GM12878 (cell line): Measurements from ENCODE around the gene C9. TPM values are rescaled to one million over a fixed set of nuclear protein-coding genes. Genes with fewer than 3 reads are reported as not detected.

Experiments
- ATAC-seq: fragments of 200-7000 bp; cut with Tn5 transposase; 3 replicates; pipeline ENCODE4 v1.9.1; 2020; ENCODE audit warnings: mild to moderate bottlenecking, moderate library complexity
- BruUV-seq: library from RNA; stranded (reverse); fragments of 400-500 nt; replicated peaks from 2 replicates; lab custom pipeline; 2021; lab: Mats Ljungman, UMichigan
- CTCF ChIA-PET: fragments of 300-600 bp; sonication (Branson Sonifier 250); formaldehyde crosslinking; extraction: SDS; loops from one replicate; lab custom pipeline; 2021; ENCODE audit warnings: inconsistent platforms; lab: Yijun Ruan, JAX
- POLR2A ChIA-PET: fragments of 350-600 bp; formaldehyde crosslinking; extraction: SDS; loops from one replicate; lab custom pipeline; 2021; ENCODE audit warnings: inconsistent platforms; lab: Charles Lee
- RAD21 ChIA-PET: fragments of 300-600 bp; sonication (Branson Sonifier 250); formaldehyde crosslinking; loops from one replicate; lab custom pipeline; 2023; ENCODE audit warnings: antibody characterized with exemption; ENCODE audit not compliant: unreplicated experiment; lab: Charles Lee
- SMC1A ChIA-PET: fragments of 300-600 bp; sonication (Branson Sonifier 250); formaldehyde crosslinking; loops from one replicate; lab custom pipeline; 2023; ENCODE audit not compliant: unreplicated experiment, uncharacterized antibody; lab: Charles Lee
- DNase-seq: peaks from one replicate; pipeline ENCODE4 v3.0.0-alpha.2; 2011; ENCODE audit warnings: low read depth, low spot score
- FAIRE-seq: peaks from 3 replicates; lab custom pipeline; 2011; peaks lifted over from hg19 to GRCh38; lab: Jason Lieb, UNC
- H2AFZ ChIP-seq: 2 replicates; pipeline ENCODE4 v1.6.0; 2011; ENCODE audit warnings: low read depth, low read length, control low read depth; ENCODE audit not compliant: control insufficient read depth
- H3K27ac ChIP-seq: 2 replicates; pipeline ENCODE4 v1.5.1; 2011; ENCODE audit warnings: control low read depth; ENCODE audit not compliant: control insufficient read depth, insufficient read depth
- H3K27me3 ChIP-seq, 2 experiments: replicated peaks in 1 of 2; 2 replicates each; pipeline versions ENCODE4 v1.6.0 to v1.6.1; 2011; ENCODE audit warnings: low read length in 1 of 2; ENCODE audit not compliant: control insufficient read depth in 2 of 2, insufficient read depth in 2 of 2
- H3K36me3 ChIP-seq, 2 experiments: 2 replicates each; pipeline ENCODE4 v1.5.1; 2011; ENCODE audit warnings: low read length in 1 of 2; ENCODE audit not compliant: control insufficient read depth in 2 of 2, insufficient read depth in 2 of 2
- H3K4me1 ChIP-seq: 2 replicates; pipeline ENCODE4 v1.6.1; 2011; ENCODE audit warnings: mild to moderate bottlenecking, low read length, moderate library complexity, mixed read lengths; ENCODE audit not compliant: control insufficient read depth, insufficient read depth
- H3K4me2 ChIP-seq: 2 replicates; pipeline ENCODE4 v1.6.0; 2011; ENCODE audit warnings: control low read depth; ENCODE audit not compliant: control insufficient read depth, insufficient read depth
- H3K4me3 ChIP-seq: fragments of 200-600 bp; sonication (generic); 2 replicates; pipeline ENCODE4 v1.5.1; 2016
- H3K79me2 ChIP-seq: 2 replicates; pipeline ENCODE4 v1.6.0; 2011; ENCODE audit warnings: low read length; ENCODE audit not compliant: control insufficient read depth, insufficient read depth
- H3K9ac ChIP-seq: 2 replicates; pipeline ENCODE4 v1.8.0; 2011; ENCODE audit warnings: low read length, control low read depth, mixed read lengths; ENCODE audit not compliant: control insufficient read depth, insufficient read depth
- H3K9me3 ChIP-seq: replicated peaks from 3 replicates; pipeline ENCODE4 v1.5.1; 2011; ENCODE audit warnings: mild to moderate bottlenecking, low read length; ENCODE audit not compliant: control insufficient read depth, insufficient read depth
- H4K20me1 ChIP-seq: 2 replicates; pipeline ENCODE4 v1.6.0; 2011; ENCODE audit not compliant: control insufficient read depth, insufficient read depth
- EZH2 ChIP-seq: IDR thresholded peaks from 2 replicates; pipeline ENCODE4 v1.6.1; 2012; ENCODE audit warnings: low read depth, mild to moderate bottlenecking, control low read depth, inconsistent platforms, low read length, borderline replicate concordance; ENCODE audit not compliant: control insufficient read depth
- HSF1 ChIP-seq: fragments of 150-350 bp; IDR thresholded peaks from 2 replicates; pipeline ENCODE4 v1.6.1; 2014; ENCODE audit warnings: mild to moderate bottlenecking, low read depth, low read length
- IKZF1 ChIP-seq: fragments of 450-650 bp; conservative IDR thresholded peaks from 2 replicates; pipeline ENCODE4 v1.6.1; 2017; ENCODE audit warnings: antibody characterized with exemption, mild to moderate bottlenecking
- LARP7 ChIP-seq: fragments of 450-650 bp; IDR thresholded peaks from 2 replicates; pipeline ENCODE4 v1.6.1; 2017; ENCODE audit warnings: mild to moderate bottlenecking
- PKNOX1 ChIP-seq: fragments of 450-650 bp; IDR thresholded peaks from 2 replicates; pipeline ENCODE4 v1.6.1; 2016; ENCODE audit warnings: mild to moderate bottlenecking
- POU2F2 ChIP-seq: IDR thresholded peaks from 3 replicates; pipeline ENCODE4 v1.6.1; 2011; ENCODE audit warnings: low read depth, mild to moderate bottlenecking, low read length, borderline replicate concordance
- SMAD5 ChIP-seq: IDR thresholded peaks from 2 replicates; pipeline ENCODE4 v1.6.1; 2016; ENCODE audit warnings: antibody characterized with exemption, low read depth
- STAT1 ChIP-seq: fragments of 450-650 bp; conservative IDR thresholded peaks from 2 replicates; pipeline ENCODE4 v1.6.1; 2014; ENCODE audit warnings: antibody characterized with exemption, mild to moderate bottlenecking
- TAF1 ChIP-seq: IDR thresholded peaks from 2 replicates; pipeline ENCODE4 v1.6.1; 2011; ENCODE audit warnings: mild to moderate bottlenecking, low read depth, low read length, borderline replicate concordance
- YBX1 ChIP-seq: fragments of 450-650 bp; IDR thresholded peaks from 2 replicates; pipeline ENCODE4 v1.6.1; 2016; ENCODE audit warnings: antibody characterized with exemption
- YY1 ChIP-seq: IDR thresholded peaks from 2 replicates; pipeline ENCODE4 v1.6.1; 2011; ENCODE audit warnings: low read depth, mild to moderate bottlenecking, low read length
- ZBED1 ChIP-seq: IDR thresholded peaks from 2 replicates; pipeline ENCODE4 v1.6.1; 2016; ENCODE audit warnings: borderline replicate concordance
- ZNF622 ChIP-seq: fragments of 450-650 bp; IDR thresholded peaks from 2 replicates; pipeline ENCODE4 v1.6.1; 2017; ENCODE audit warnings: mild to moderate bottlenecking, inconsistent platforms
- in situ Hi-C: fragments of 300-500 bp; cut with MboI; formaldehyde crosslinking; loops from 9 replicates; pipeline ENCODE4 v1.14.3; 2018; ENCODE audit warnings: mixed read lengths
- intact Hi-C: fragments of 100-400 bp; cut with micrococcal nuclease; formaldehyde crosslinking; loops from one replicate; pipeline ENCODE4 v1.14.2; 2022; ENCODE audit not compliant: unreplicated experiment
- polyA plus RNA-seq, 11 experiments: library from polyadenylated mRNA; depleted of rRNA in 4 of 11; unstranded in 6 of 11; stranded (reverse) in 5 of 11; fragments of >200 nt; fragmentation: Nextera tagmentation in 4 of 11; fragmentation: Illumina TruSeq in 1 of 11; extraction: Ambion mirVana in 4 of 11; extraction: Trizol in 1 of 11; gene quantifications; 1 replicate in 1 of 11; 2 replicates in 10 of 11; pipeline versions ENCODE4 v1.2.1 to v1.2.3, GENCODE V29; 2011 to 2016; ENCODE audit warnings: inconsistent platforms in 2 of 11, missing spikeins in 2 of 11, low read depth in 1 of 11
- total RNA-seq, 4 experiments: library from RNA; depleted of rRNA in 3 of 4; stranded (reverse); fragments of >200 nt in 3 of 4; fragmentation: Illumina TruSeq in 1 of 4; extraction: Trizol in 1 of 4; gene quantifications; 2 replicates each; pipeline versions ENCODE4 v1.2.1 to v1.2.3, GENCODE V29; 2013 to 2021
- TF ChIP-seq, protein P1 (sequence below): IDR thresholded peaks from 2 replicates; pipeline ENCODE4 v1.6.1; 2011; ENCODE audit warnings: borderline replicate concordance, low read depth, mild to moderate bottlenecking, moderate library complexity, mixed read lengths, low read length; ENCODE audit not compliant: insufficient read depth; ENCODE audit errors: extremely low read length

The C9 gene
- total and polyA plus RNA-seq, 10 of the 15 experiments (the other 5 are each of a cell fraction or from before 2014, with no cell fraction given) = 0.54 TPM; not detected in 9

GRCh38 chr5:39254671-39255070 lies 109.6 kb downstream of the C9 start:
- H2AFZ ChIP-seq = no peak overlapping the region
- in situ Hi-C loops (no loop called here), intact Hi-C loops (no loop called here)
- no TSS peak for BruUV-seq
- H3K79me2 ChIP-seq = no peaks in the 10 kb centered on the region
- H3K27ac ChIP-seq = no peak overlapping the region
- CTCF ChIA-PET = no interaction called here
- RAD21 ChIA-PET = interaction anchor here (1.2 to 1.4 kb wide), 2 partner anchors 11 to 28 kb away, joined by 3 read pairs; no protein-coding TSS in a partner anchor
- H3K4me1 ChIP-seq = no peaks in the 10 kb centered on the region
- ATAC-seq (no peak), DNase-seq (no peak), FAIRE-seq (no peak)
- no peak overlapping the region for H3K4me3 ChIP-seq
- TF ChIP-seq SMAD5 (no peak), EZH2 (no peak), YY1 (no peak), PKNOX1 (no peak), POU2F2 (no peak), IKZF1 (no peak), YBX1 (no peak), TAF1 (no peak), ZBED1 (no peak), STAT1 (no peak), ZNF622 (no peak), HSF1 (no peak), LARP7 (no peak)
- TF ChIP-seq, protein P1, sequence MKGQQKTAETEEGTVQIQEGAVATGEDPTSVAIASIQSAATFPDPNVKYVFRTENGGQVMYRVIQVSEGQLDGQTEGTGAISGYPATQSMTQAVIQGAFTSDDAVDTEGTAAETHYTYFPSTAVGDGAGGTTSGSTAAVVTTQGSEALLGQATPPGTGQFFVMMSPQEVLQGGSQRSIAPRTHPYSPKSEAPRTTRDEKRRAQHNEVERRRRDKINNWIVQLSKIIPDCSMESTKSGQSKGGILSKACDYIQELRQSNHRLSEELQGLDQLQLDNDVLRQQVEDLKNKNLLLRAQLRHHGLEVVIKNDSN = no peak
- H3K9me3 ChIP-seq = peaks cover 9% of the 10 kb centered on the region
- H3K9ac ChIP-seq = no peak overlapping the region
- SMC1A ChIA-PET = interaction anchor here (0.6 to 6.4 kb wide), 8 partner anchors 11 to 253 kb away, joined by 3 to 38 read pairs (median 12); partner anchors contain the start of gene FYB1
- POLR2A ChIA-PET = interaction anchor here (0.6 to 0.7 kb wide), 2 partner anchors 16 to 30 kb away, joined by 3 to 5 read pairs; no protein-coding TSS in a partner anchor
- H3K27me3 ChIP-seq = no peaks in the 10 kb centered on the region
- no peaks in the 10 kb centered on the region for H4K20me1 ChIP-seq
- no peaks in the 10 kb centered on the region for H3K36me3 ChIP-seq
- H3K4me2 ChIP-seq = no peak overlapping the region
